Activated CD8-positive, alpha-beta memory T cell treated with anti-CD3 and anti-CD28 coated beads, Interleukin-2, amount 50 U/mL, for 4 hours (primary cell): ENCODE data around the gene NLN.

ENCODE experiments used
- DNase-seq: peaks from one replicate; pipeline ENCODE4 v3.0.0-alpha.2; 2020

NLN gene

DNA sequence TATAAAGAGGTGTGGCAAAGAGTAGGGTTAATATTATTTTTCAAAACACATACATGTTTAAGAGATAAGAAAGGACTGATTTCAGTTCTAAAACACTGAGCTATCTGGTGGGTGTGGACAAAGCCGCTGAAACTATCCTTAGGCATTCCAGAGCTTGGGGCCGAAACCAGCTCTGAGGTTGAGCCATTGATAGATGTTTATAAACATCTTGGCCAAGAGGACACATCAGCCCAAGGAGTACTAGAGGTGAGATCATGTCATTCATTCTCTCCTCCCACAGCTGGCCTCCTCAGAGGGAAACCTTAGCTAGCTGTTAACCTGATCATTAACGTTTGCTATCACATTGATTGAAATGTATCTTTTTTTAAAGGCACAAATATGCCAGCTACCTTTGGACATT, 89.9 kb downstream of the NLN start:
- no peak for DNase-seq

DNA sequence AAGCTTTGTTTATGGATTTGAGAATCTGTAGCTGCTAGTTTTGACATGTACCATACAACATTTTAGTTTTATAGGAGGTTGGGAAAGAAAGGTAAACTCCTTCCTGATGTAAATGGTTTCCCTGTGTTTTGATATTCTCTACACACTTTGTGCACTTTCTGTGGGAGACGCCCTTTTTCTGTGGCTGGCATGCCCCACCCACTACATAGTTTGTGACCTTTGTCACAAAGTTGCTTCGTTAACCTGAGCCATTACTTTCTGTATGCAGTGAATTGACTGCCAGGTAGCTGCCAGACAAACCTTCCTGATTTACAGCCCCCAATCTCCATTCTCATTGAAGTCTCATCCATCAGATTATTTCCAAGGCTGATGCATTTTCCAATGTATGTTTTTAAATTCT, 90.6 kb downstream of the NLN start:
- DNase-seq = no peak

DNA sequence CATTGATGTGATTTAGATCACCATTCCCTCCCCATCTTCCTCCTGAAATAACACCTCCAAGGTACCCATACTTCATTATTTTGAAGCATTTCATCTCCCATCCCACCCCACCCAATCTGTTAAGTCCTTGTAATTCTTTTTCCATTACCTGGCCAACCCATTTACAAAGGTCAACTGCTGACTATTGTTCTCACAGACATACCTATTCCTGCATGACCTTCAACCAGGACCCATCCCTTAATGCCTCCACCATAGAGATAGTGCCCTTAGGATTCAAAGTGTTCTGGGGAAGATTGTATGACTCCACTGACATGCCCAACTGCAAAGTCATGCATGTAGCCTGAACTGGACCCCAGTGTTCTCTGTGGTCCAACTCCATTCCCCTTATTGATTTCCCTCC, 91.2 kb downstream of the NLN start:
- no peak for DNase-seq

DNA sequence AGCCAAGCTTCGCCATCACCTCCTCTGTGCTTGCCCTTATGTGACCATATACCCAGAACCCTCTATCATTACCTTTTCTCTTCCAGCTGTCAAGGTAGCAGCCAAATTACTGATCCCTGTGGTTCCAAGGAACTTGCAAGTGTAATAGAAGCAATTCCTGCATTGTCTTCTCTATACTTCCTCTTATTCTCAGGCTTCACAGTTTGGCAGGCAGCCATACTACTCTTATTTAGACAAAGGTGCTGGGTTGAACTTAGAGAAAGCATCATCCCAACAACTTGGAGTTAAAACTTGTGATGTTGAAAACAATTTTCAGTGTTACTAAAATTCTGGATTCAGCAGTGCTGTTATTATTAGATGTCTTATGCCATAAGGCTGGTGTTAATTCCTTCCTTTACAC, 93.2 kb downstream of the NLN start:
- no peak for DNase-seq

DNA sequence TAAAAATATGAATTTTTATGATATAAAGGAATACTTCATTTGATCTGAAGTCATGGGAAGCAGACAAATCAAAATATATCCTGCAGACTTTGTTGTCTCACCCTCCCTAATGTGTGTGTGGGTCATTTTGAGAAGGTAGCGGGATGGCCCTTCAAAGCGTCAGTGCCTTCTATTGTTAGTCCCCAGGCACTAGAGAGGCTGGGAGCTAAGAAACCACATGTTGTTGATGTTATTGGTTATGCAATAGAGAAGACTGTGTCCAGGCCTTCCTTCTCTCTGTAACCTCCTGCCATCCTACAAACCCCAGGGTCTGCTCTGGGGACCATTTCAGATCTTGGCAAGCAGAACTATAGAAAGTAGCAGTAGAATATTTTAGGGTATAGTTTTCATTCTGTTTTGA, 94.7 kb downstream of the NLN start:
- no peak for DNase-seq

DNA sequence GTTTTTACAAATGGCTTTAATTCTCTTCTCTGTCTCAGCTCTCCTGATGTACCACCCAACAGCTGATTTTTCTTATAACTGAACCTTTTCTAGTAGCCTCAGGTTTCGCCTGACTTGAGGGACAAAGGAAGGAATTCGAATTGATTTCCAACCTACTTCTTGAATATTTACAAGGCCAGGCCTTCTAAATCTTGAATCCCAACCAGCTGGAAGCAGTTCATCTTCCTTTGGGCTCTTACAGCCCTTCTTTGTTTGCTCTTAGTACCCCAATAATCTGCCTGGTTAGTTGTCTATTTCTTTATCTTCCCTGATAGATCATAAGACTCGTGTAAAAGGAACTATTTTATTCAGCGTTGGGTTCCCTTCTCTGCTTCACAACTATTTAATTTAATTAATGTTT, 95.9 kb downstream of the NLN start:
- no peak for DNase-seq

DNA sequence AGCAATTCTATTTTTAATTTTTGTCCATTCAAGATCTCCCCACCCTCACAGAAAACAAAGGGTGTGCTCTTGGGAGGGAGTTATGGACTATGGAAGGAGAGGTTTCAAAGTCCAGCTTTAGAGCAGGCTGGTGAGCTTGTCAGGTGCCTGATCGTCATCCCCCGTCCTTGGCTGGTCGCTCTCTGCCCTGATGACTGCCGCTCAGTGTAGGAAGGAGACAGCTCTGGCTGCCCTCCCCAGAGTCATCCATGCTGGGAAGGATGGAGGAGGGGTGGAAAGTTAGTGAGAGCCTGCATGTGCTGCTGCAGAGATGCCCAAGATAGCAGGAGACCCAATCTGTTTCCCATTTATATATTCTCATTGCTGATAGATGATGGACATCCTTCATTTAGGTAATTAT, 96.6 kb downstream of the NLN start:
- DNase-seq = no peak

DNA sequence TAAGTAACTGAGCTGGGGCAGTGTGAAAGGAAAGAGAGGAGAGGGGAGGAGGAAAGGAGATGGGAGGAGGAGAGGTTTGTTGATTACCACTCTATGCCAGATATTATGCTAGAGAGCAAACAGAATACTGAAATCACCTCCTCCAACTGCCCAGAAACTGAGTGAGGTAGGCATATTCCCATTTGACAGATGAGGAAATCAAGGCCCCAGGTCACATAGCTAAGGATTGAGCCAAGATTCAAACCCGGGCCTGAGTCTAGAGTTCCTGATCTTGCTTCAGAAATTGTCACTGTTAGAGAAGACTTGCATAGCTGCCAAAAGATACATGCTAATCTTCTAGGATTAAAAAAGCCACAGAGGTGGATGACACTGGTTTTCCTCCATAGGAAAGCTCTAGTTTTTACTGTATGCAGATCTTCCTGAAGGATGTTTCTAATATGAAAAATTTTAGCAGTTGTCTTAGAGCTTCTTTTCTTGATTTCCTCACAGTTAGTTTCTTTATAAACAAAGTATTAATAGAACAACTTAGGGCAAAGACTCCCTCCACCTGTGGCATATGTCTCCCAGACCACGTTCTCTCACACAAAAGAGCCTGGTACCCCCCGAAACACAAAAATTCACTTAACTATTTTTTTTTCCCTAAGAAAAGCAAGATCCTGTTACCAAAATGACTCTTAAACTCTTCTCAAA, 97.4 kb downstream of the NLN start:
- no peak for DNase-seq

DNA sequence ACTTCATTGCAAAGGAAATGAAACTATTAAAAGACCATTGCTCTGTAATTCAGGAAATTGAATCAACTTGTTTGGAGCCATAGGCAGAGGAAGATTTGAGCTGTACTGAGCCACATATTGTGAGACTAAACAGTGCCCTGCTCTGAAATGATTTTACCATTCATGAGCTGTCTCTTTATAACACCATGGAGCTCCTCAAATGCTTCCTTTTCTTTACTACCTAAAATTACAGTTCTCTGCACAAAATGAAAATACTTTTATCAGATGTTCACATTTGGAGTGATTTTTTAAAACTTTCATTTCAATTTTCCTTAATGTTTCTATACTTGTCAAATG, 97.9 kb downstream of the NLN start:
- no peak for DNase-seq

DNA sequence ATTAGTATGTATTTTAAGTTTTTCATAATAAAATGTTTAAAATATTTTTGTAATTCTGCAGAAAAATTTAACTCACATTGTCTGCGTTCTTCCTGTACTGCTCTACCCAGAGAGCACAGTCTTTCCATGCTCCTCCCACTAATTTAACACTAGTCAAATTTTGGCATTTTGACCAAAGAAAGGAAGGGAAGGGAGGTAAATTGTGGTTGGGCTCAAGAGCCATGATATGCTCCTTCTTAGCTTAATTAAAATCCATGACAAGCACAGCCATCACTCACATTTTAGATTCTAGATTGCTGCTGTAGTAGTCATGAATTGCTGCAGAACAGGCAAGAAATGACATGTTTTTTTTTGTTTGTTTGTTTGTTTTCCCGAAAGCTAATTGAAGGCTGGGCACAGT, 98.4 kb downstream of the NLN start:
- DNase-seq = no peak

DNA sequence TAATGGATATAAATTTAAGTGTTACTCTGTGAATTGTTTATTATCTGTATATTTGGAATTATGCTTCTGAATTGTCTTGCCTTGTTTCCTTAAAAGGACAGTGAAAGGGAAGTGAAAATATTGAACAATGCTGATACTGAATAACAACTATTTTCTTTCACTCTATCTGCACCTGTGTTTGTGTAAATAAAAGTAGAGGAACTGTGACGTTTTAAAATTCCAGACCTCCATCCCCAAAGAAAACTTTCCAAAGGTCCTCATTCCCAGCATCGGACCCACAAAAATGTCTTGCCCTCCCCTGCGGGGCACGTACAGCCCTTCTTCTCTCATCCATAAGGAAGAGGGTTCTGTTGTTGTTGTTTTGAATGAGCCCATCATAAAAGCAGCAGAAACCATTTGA, 100.0 kb downstream of the NLN start:
- DNase-seq = no peak

DNA sequence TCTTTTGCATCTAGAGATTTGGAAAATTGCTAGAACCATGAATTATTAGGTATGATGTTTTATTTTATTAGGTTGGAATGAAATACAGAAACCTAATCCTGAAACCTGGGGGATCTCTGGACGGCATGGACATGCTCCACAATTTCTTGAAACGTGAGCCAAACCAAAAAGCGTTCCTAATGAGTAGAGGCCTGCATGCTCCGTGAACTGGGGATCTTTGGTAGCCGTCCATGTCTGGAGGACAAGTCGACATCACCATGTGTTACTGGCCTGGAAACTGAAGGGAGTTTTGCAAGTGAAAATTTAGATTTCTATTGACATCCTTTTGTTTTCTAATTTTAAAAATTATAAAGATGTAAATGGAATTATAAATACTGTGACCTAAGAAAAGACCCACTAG, 100.7 kb downstream of the NLN start:
- no peak for DNase-seq

DNA sequence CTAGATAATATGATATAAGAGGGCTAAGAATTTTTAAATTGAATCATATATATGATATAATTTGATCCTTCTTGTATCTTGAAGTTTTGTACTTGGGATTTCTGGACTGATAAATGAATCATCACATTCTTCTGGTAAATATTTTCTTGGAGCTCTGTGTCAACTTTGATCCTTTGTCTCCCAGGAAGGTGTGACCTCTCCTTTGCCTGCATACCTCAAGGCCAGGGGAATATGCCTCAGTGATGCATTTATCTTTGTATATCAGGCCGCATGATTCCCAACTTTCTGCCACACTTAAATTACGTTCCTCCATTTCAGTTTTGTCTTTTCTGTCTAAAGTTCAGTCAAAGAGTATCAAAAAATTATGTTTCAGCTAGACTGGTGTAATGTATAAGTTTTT, 101.2 kb downstream of the NLN start:
- DNase-seq = no peak

DNA sequence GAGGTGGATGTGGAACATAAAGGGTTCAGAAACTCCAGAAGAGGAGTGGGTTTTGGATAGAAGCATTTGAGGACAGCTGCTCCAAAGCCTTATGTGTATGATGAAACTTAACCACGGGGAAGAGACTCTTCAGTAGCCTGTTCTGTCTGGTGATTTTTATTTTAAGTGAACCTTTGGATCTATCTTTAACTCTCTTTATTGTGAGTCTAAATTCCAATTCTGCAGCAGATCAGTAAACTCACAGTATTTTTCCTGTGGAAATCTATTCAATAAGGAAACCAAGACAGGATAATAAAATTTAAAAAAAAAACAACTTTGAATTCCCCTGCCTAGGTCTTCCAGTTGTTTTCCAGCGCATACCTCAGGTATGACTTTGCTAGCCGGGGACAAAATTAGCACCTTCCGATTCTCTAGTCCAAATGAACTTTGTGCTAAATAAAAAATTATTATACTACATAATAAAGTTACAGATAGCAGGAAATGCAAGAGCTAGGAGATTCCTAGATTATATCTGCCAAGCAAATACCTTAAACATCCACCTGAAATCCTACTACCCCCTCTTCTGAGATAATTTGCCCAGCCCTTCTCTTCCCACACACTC, 101.9 kb downstream of the NLN start:
- no peak for DNase-seq

DNA sequence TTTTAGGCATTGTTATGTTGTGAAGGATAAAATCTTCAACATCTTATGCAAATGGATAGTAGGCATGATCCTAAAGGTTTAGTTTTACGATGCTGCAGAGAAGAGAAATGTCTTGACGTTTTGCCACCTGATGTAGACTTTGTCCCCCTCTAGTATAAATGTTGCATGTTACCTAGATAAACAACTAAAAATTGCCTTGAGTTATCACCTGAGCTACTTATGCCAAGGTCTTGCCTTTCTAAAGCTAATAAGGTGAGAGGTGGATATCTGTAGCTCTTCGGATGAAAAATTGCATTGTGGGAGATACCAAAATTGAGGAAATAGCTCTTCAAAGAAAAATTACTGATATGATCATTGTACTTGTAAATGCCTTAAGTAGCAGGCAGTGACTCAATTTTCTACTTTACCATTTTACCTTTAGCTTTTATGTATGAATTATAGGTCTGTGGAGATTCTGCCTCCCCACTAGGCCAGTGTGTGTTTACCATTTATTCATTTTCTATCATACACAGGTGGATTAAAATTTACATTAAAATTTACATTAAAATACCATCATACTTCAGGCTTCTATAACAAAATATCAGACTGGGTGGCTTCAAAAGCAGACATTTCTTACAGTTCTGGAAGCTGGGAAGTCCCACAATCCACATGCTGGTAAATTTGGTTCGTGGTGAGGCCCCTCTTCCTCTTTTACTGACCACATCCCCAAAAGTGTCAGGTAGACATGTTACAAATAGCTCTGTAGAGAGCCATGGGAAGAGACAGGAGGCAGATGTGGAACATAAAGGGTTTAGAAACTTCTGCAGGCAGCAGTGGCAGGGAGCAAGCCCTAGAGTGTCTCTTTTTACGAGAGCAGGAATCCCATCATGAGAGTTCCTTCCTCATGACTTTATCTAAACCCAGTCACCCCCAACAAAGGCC, 103.7 kb downstream of the NLN start:
- DNase-seq = no peak

DNA sequence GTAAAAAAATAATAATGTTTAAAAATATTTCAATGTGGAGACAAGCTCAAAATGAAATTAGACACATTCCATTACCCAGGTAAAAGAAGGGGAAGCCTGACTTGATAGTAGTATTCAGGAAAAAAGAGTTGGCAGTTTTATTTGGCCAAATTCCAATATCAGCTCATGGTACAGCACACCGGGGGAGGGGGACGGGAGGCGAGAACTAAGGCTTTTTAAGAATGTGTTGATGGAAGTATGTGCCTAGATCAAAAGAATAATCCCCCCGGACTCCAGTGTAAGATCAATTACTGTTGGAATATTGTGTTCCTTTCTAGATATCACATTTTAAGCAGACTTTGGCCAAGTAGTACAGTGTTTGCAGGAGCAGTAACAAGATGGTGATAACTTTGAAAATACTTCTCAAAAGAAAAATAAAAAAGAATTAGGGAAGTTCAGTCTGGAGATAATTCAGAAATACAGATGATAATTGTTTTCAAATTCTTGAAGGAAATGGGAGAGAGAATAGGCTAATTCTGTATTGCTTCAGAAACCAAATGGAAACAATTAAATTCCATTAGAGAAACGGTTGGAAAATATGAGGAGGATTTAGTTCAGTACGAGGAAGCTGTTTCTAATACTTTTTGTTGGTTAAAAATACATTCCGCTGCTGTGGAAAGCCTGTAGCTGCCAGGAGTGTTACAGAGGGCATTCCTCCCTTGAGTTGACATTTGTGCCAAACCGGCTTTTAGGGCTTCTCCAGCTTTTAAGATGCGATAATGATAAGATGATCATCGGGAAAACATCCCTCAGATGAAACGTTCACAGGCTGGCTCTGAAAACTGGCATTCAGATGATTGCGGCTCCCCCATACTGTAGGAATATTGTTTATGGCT, 106.3 kb downstream of the NLN start:
- no peak for DNase-seq

DNA sequence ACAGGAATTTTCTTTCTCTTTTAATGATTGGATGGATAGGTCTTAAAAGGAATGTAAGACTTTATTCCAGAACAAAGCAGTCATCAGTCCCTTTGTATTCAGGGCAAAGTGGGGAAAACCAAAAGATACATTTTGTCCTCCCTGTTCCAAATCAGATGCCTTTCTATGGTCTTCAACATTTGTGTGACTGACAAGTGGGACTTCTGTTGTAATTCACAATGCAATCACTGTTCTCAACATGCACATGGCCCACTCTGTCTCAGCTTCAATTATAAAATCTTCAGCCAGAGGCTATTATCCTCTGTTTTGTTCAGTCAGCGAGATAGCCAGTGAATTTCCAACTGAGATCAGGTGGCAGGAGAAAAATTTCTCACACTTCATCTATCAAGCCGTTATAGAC, 108.9 kb downstream of the NLN start:
- DNase-seq = no peak

DNA sequence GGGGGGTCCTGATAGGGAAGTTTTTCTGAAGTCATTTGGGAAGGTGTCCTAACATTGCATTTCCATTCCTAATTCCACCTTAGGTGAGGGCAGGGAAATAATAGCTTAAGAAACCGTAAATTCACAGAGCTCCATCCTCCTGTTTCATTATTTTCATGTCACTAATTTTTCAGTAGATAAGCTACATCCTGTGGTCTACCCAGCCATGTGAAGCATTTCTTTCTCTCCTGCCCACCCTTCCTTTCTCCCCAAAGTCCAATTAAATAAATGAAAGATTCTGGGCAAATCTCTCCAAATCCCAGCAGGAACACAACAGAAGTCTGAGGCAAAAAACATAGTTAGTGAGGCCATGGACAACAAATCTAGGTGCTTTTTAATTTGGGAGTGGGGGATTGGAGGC, 109.3 kb downstream of the NLN start:
- DNase-seq = no peak

DNA sequence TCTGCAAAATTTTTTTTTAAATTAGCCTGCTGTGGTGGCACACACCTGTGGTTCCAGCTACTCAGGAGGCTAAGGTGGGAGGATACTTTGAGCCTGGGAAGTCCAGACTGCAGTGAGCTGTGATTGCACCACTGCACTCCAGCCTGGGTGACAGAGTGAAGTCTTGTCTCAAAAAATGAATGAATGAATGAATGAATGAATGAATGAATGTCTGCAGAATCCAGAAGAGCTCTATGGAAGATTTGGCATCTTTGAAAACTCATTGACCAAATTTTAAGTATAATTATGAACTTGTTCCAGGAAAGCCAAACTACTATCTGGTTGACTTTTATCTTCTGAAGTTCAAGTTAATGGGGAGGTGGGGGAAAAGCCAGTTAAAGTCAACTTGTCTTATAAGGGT, 110.1 kb downstream of the NLN start:
- no peak for DNase-seq

DNA sequence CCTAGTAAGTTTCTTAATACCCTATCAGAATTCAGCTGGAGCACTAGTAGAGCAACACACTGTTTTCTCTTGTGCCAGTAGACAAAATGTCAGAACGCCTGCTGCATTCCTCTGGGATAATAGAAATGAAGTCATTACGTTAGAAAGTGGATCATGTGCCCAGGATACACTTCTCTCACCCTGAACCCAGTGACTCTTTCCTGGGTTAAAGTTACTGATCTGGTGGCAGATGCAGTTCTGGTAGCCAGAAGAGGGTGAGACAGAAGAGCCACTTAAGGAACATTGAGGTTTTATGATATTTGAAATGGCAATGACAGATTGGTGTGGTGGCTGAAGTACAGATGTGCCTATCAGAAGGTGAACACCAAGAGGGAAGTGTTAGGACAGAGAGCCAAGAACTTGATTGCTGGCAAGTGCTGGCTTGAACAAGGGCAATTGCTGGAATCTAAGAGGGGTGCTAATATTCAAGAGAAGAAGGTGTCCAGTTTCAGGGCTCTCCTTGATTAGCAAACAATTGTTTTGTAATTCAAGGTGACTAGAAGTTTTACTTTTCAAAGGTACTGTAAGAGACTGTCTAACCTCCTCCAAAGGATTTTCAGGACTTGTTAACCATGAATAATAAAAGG, 110.7 kb downstream of the NLN start:
- no peak for DNase-seq

DNA sequence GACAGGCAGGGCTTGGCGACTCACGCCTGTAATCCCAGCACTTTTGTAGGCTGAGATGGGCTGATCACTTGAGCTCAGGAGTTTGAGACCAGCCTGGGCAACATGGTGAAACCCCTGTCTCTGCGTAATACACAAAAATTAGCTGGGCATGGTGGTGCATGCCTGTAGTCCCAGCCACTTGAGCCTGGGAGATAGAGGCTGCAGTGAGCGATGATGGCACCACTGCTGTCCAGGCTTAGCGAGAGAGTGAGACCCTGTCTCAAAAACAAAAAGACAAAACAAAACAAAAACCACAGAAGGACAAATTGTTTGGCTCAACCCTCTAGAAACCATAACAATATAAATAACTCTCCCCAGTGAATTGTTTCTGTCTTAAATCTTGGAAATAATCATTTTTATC, 111.8 kb downstream of the NLN start:
- DNase-seq = no peak

DNA sequence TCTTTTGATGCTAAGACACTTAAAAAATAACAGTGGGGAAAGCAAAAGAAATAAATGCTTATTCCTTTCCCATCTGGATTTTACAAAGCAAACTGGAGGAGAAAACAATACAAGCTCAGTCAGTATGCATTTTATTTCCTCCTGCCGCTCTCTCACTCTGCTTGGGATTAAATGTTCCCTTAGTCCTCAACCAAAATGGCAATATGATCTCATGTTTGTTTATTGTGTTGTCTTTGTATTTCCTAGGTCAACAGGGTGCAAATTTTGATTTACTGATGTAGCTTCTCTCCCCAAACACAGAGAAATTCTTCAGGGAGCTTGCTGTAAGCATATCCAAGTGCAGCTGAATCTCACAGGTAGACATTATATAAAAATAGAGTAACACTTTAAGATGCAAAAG, 112.3 kb downstream of the NLN start:
- DNase-seq = no peak

DNA sequence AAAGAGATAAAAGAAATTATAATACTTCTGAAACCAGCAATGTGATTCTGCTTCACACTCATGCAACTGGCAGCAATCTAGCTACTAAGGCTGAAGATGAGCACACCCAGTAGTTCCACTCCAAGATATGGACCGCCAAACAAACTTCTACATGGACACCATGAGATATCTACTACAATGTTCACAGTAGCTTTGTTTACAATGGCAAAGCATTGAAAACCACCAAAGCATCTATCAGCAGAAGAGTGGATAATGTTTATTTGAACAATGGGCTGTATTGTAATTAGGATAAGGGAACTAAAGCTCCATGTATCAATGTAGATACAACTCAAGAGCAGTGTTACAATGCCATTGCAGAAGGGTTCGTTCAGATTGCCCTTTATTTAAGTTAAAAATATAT, 113.2 kb downstream of the NLN start:
- DNase-seq = no peak
